ENCODE measurements around the gene BMP6.

- TF ChIP-seq CTCF (conservative IDR thresholded peaks at IDR 0.05; ENCODE audit: low read depth, low read length) (no peak), MXI1 (IDR thresholded peaks at IDR 0.05; ENCODE audit: borderline replicate concordance, low read depth, low read length) (no peak), ELK1 (IDR thresholded peaks at IDR 0.05; ENCODE audit: borderline replicate concordance, low read depth, low read length) (no peak), POLR2A (IDR thresholded peaks at IDR 0.05; ENCODE audit: low read depth, low read length) (no peak)
These were observed 156.0 kb downstream of the BMP6 start for GRCh38 chr6:7881765-7882500.
